Ovary (tissue), 3 donors: Measurements from ENCODE around the gene HDAC6.

ENCODE experiments used
- CTCF ChIP-seq, 3 donors: fragments of 450-650 bp in 2 of 3; fragments of 200-600 bp in 1 of 3; IDR thresholded peaks; one replicate each; pipeline versions ENCODE4 v1.5.1 to v1.8.0; 2016 to 2022; ENCODE audit warnings: antibody characterized with exemption in 3 of 3, mild to moderate bottlenecking in 1 of 3
- EP300 ChIP-seq: sonication (generic); formaldehyde crosslinking; IDR thresholded peaks from one replicate; pipeline ENCODE4 v1.6.1; 2017; ENCODE audit warnings: antibody characterized with exemption
- POLR2A ChIP-seq: fragments of 450-650 bp; IDR thresholded peaks from one replicate; pipeline ENCODE4 v1.6.1; 2017; ENCODE audit warnings: antibody characterized with exemption, mild to moderate bottlenecking, moderate library complexity
- donor health status: DM: no; HTN: no; CAD: no.

- no peak for TF ChIP-seq CTCF (IDR thresholded peaks at IDR 0.05)
- no peak for TF ChIP-seq POLR2A
- no peak for TF ChIP-seq EP300
Observed at GRCh38 chrX:48834383-48834709, 32.5 kb downstream of the HDAC6 start.
